ENCODE measurements around the gene PLA2G4A.

DNA sequence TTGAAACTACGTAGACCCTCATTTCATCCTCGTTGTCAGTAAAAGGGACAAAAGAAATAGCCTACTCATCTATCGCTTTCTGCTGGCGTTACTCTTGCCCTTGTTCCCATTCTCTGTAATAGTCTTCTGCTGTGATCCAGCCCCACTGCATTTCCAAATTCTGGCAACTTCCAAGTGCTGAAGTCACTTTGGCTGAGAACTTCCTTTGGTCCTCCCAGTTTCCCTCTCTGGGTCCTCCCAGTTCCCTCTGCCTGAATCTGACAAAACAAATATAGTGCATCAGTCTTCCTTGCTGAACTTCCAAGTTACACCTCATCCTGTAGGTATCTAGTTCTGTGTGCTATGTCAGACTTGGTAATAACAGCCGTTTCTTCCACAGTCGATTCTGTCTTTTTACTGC lies 47.0 kb upstream of the PLA2G4A start:
- TF ChIP-seq, protein P1, sequence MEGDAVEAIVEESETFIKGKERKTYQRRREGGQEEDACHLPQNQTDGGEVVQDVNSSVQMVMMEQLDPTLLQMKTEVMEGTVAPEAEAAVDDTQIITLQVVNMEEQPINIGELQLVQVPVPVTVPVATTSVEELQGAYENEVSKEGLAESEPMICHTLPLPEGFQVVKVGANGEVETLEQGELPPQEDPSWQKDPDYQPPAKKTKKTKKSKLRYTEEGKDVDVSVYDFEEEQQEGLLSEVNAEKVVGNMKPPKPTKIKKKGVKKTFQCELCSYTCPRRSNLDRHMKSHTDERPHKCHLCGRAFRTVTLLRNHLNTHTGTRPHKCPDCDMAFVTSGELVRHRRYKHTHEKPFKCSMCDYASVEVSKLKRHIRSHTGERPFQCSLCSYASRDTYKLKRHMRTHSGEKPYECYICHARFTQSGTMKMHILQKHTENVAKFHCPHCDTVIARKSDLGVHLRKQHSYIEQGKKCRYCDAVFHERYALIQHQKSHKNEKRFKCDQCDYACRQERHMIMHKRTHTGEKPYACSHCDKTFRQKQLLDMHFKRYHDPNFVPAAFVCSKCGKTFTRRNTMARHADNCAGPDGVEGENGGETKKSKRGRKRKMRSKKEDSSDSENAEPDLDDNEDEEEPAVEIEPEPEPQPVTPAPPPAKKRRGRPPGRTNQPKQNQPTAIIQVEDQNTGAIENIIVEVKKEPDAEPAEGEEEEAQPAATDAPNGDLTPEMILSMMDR (IDR thresholded peaks at IDR 0.05; ENCODE audit: low read length), result no peak
- TF ChIP-seq EZH2 (IDR thresholded peaks at IDR 0.05; ENCODE audit: borderline replicate concordance, low read length), result no peak

Data from OCI-LY1 (cell line).